Activated T-helper 9 cell treated with anti-CD3 and anti-CD28 coated beads, Interleukin-2, amount 50 U/mL, for 16 hours (primary cell): ENCODE data around the gene ENOPH1.

Experiments used
- DNase-seq: peaks from one replicate; pipeline ENCODE4 v3.0.0-alpha.2; 2020; ENCODE audit warnings: low read depth

Gene ENOPH1

GRCh38 chr4:82428969-82429727 is 1.2 kb upstream of the ENOPH1 start:
- DNase-seq: peak; percentile 91

- no peak for DNase-seq
Measured at GRCh38 chr4:82429728-82430192, 630 bp upstream of the ENOPH1 start.

- peak; percentile 24 for DNase-seq
Measured at GRCh38 chr4:82430964-82431745, 765 bp downstream of the ENOPH1 start.

GRCh38 chr4:82431831-82432230 is 1.4 kb downstream of the ENOPH1 start:
- DNase-seq: no peak

GRCh38 chr4:82432596-82432995 is 2.2 kb downstream of the ENOPH1 start:
- no peak for DNase-seq

- DNase-seq: no peak
Measured at GRCh38 chr4:82433791-82434190, 3.4 kb downstream of the ENOPH1 start.

GRCh38 chr4:82434949-82435348 is 4.6 kb downstream of the ENOPH1 start:
- DNase-seq: no peak

GRCh38 chr4:82436130-82436529 is 5.7 kb downstream of the ENOPH1 start:
- DNase-seq: no peak

GRCh38 chr4:82436780-82437179 is 6.4 kb downstream of the ENOPH1 start:
- DNase-seq: no peak

GRCh38 chr4:82437285-82438005 is 7.1 kb downstream of the ENOPH1 start:
- DNase-seq: no peak

GRCh38 chr4:82439088-82439487 is 8.7 kb downstream of the ENOPH1 start:
- no peak for DNase-seq

GRCh38 chr4:82447886-82448285 is 17.5 kb downstream of the ENOPH1 start:
- DNase-seq: no peak

GRCh38 chr4:82450966-82451755 is 20.8 kb downstream of the ENOPH1 start:
- no peak for DNase-seq

GRCh38 chr4:82452026-82452425 is 21.6 kb downstream of the ENOPH1 start:
- no peak for DNase-seq

GRCh38 chr4:82457266-82457665 is 26.9 kb downstream of the ENOPH1 start:
- DNase-seq: no peak

- DNase-seq: no peak
Measured at GRCh38 chr4:82458729-82459128, 28.3 kb downstream of the ENOPH1 start.

- no peak for DNase-seq
Measured at GRCh38 chr4:82461710-82462109, 31.3 kb downstream of the ENOPH1 start.

- peak; percentile 67 for DNase-seq
Measured at GRCh38 chr4:82462415-82462831, 32.0 kb downstream of the ENOPH1 start.

- no peak for DNase-seq
Measured at GRCh38 chr4:82463221-82463620, 32.8 kb downstream of the ENOPH1 start.

GRCh38 chr4:82467471-82467870 is 37.1 kb downstream of the ENOPH1 start:
- DNase-seq: no peak

- no peak for DNase-seq
Measured at GRCh38 chr4:82469791-82470345, 39.5 kb downstream of the ENOPH1 start.
